ENCODE data around the gene ZNF583.
A peak's percentile ranks its signal among the peaks of the same experiment; 100 is the strongest.

Gene ZNF583

DNA sequence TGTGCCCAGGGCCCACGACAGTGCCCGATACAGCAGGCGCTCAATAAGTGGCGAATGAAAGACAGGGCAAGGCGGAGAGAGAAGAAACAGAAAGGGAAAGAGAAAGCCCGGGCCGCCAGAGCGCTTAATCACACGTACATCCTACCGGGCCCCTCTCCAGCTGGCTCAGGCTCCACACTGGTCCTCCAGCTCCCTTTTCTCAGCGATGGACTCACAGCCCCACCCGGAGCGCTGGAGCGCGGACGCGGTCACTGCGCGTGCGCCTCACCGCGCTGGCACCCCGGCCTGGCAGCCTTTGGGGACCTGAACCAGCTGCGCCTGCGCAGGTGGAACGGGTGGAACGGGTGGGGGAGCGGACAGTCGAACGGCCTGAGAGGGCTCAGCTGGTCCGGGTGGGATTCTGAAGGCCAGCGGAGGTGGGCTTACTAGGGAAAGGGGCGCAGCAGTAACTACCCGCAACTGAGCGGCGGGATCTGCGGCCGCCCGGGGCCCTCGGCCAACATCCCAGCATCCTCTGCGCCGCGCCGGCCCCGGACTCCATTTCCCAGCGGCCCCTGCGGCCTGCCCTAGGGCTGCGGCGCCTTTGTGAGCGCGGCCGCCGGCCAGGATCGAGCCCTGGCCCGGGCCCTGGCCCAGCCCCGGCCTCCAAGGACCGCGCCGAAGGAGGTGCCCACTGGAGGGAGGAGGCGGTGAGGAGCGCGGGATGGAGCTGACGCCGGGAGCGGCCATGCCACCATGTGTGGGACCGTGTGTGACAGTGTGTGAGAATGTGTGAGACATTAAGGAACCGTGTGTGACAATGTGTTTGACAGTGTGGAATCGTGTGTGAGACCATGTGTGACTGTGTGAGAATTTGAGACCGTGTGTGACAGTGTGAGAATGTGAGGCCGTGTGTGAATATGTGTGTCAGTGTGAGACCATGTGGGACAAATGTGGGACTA lies at the start of gene ZNF583:
TSS of gene ZNF583 (plus strand) at position 569 of the 941 bp plus-strand sequence. CDS start 2,783 bp downstream, outside the sequence.
- DNase-seq: peak; percentile 89

DNA sequence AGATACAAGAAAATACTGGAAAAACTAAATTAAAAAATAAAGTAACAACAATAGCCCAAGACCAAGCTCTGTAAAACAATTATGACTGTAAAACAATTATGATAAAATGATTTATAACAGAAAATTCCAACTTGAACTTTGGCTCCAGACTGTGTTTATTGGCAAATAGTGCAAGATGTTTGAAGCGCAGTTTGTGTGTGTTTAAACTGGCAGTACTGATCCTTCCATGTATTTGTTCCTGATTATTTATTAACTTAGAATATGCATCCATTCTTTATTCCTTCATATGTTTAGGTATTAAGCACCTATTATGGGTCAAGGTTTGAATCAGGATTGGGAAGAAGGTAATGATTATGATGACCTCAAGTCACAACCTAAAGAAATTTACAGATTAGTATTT lies 48.6 kb upstream of the ZNF583 start:
- DNase-seq: no peak

DNA sequence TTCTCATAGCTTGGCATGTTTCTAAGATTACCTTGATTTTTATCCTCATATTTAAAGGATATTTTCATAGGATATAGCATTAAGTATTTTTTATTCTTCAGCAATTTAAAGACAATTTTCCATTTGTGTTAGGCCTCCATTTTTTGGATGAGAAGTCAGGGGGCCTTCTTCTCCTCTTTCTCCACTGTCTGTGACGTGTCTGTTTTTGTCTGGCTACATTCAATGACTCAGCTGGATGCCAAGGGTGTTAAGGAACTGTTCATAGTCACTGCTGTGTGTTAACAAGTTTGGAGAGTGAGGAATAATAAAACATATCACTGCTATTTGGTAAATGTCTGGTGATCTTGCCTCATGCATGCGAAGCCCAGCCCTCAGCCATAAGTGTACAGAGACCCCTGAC lies 47.2 kb upstream of the ZNF583 start:
- no peak for DNase-seq

DNA sequence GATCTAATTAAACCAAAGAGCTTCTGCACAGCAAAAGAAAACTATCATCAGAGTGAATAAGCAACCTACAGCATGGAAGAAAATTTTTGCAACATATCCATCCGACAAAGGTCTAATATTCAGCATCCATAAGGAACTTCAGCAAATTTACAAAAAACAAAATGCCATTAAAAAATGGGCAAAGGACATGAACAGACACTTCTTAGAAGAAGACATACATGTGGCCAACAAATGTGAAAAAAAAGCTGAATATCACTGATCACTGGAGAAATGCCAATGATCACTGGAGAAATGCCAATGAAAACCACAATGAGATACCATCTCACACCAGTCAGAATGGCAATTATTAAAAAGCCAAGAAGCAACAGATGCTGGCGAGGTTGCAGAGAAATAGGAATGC lies 43.3 kb upstream of the ZNF583 start:
- no peak for DNase-seq

DNA sequence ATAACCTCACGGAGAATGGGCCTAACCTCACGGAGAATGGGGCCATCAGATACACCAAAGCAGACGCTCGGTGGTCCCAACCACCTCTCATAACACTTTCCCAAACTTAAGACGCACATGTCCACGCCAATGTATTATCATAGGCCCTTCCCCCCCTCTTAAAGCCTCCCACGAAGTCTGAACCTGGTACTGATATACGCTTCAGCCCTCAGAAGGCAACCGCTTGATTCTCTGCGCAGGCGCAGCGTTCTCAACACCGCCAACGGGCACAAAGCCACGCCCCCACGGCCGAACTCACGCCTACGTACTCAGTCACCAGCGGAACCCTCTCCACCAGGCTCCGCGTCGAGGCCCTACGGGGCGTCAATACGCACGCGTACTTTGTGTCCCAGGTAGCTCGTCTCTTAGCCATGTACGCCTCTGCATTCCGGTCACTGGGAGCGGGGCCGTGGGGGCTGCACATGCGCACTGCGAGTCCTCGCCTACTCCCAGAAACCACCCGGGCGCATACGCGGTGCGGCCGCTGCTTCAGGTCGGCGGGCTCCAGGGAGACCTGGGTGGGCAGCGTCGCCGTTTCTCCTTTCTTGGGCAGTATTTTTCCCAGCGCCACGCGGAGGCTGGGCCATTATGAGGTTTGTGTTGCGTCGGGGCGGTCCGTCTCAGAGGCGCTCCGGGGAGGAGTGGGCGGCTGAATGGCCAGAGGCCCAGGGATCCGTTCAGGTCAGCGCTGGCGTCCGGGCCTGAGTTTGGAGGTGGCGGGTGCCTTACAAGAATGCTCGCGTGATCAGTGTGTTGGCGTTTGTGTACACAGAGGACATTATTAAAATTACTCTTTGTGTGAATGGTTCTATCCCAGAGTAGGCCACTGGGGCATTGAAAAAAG lies 36.1 kb upstream of the ZNF583 start:
- DNase-seq: peak; percentile 81

DNA sequence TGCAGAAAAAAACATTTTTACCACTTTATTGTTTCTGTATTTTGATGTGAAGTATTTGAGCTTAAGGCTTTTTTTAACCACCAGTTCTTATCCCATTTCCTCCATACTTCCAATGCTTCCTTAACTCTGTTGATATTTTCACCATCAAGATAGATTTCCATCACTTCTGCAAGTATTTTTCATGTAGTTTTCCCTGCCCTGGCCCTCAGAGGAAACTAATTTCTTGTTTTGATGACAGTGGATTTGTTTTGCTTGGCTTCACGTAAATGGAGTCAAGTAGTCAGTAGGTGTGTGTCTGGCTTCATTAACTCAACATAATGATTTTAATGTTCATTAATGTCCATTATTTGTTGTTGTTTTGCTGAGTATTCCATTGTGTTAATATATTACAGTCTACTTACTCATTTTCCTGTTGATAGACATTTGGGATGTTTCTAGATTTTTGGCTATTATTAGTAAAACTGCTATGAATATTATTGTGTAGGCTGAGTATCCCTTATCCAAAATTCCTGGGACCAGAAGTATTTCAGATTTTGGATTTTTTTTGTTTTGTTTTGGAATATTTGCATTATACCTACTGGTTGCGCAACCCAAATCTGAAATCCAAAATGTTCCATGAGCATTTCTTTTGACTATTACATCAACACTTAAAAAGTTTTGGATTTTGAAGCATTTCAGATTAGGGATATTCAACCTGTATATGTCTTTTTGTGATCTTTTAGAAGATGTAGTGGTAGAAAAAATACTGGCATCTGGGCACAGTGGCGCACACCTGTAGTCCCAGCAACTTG lies 34.1 kb upstream of the ZNF583 start:
- no peak for DNase-seq

DNA sequence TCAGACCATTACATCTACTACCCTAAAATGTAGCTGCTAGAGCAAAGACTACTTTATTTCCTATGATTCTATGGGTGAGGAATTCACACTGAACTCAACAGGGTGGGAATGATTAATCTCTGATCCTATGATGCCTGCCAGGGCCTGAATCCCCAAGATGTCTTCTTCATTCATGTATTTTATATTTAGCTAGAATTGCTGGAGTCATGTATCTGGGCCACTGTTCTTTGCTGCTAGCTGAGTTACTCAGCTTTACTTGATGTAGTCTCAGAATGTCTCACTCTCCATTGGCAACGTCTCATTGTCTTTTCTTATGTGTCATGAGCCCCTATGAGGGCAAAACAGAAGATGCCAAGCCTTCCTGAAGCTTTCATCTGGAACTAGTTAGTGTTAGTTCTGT lies 31.9 kb upstream of the ZNF583 start:
- no peak for DNase-seq

DNA sequence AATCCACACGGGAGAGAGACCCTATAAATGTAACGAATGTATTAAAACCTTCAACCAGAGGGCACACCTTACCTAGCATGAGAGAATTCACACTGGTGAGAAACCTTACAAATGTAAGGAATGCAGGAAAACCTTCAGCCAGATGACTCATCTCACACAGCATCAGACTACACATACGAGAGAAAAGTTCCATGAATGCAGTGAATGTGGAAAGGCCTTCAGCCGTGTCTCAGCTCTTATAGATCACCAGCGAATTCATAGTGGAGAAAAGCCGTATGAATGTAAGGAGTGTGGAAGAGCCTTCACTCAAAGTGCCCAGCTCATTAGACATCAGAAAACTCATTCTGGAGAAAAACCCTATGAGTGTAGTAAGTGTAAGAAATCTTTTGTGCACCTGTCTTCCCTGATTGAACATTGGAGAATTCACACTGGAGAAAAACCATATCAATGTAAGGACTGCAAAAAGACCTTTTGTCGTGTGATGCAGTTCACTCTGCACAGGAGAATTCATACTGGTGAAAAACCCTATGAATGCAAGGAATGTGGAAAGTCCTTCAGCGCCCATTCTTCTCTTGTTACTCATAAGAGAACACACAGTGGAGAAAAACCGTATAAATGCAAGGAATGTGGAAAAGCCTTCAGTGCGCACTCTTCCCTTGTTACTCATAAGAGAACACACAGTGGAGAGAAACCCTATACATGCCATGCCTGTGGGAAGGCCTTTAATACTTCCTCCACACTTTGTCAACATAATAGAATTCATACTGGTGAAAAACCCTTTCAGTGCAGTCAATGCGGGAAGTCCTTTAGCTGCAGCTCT lies 26.8 kb upstream of the ZNF583 start:
- DNase-seq: no peak

DNA sequence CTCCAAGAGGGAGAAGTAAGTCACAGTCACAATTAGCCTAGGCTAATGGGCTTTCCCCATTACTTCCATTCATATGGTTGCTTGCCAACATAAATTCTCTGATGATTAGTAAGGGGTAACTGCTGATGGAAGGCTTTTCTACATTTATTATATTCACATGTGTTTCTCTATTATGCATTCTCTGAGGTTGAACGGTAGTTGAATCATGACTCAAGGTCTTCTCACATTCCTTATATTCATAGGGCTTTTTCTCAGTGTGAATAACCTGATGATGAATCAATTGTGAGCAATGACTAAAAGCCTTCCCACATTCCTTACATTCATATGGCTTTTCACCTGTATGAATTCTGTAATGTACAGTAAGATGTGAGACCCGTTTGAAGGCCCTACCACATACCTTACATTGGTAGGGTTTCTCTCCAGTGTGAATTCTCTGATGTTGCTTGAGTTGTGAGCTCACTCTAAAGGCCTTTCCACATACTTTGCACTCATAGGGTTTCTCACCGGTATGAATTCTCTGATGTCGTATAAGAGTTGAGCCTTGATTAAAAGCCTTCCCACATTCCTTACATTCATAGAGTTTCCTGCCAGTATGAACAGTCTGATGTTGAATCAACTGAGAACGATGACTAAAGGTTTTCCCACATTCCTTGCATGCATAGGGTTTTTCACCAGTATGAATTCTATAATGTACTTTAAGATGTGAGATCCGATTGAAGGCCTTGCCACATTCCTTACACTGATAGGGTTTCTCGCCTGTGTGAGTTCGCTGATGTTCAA lies 20.1 kb upstream of the ZNF583 start:
- DNase-seq: no peak

DNA sequence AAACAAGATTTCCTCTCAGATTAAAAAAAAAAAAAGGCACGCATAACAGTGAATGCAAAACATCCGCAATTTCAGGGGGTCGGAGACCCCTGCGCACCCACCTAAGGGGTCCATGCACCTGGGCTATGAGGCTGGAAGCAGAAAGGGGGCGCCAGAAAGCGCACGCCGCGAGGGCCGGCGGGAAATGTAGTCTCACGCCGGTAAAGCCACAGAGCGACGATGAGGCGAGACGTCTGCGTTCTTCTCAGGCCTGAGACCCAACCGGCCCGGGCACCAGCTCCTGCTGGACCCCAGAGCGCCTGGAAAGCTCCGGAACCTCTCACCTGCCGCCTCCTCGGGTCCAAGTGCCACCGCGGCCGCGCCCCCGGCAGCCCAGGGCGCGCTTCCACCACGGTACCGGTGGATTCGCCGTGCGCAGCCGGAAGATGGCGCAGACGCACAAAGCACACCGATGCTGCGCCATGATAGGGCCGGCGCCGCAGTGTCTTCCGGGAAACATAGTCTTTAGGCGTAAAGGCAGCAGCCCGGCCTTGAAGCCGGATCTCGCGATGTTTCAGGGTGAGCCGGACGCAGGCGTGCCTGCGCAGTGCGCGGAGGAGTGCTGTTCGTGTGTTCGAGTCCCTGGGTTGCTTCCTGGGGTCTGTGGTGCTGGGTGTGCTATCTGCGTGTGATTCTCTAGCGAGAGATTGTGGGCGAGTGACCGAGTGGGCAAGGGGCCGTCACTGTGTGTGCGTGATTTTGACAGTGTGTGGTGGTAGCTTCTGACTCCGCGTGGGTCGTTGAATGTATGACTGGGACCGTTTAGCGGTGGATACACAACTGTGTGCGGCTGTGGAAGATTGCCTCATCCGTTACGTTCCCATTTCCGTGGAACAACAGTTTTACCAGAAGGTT lies 10.8 kb upstream of the ZNF583 start, which contains the start of gene ZNF582:
TSS of gene ZNF582 (minus strand) at position 416 of the 894 bp plus-strand sequence. CDS start 1,782 bp downstream, outside the sequence.
- DNase-seq: peak; percentile 89

DNA sequence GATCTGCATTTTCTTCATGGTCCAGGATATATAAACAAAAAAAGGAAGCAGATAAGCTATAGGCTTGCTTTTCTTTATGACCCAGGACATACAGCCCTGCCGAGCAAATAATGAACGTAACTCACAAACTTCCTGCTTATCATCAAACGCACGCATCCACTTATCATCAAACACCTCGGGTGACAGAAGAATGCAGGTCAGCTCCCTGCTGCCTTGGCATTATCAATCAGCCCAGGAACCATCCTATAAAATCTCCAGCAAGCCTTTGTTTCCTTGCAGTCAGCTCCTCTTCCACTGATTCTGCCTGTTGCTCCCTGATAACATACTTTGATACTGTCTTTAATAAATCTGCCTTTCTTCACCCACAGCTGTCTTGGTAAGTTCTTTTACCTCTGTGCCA lies 5.3 kb upstream of the ZNF583 start:
- no peak for DNase-seq

DNA sequence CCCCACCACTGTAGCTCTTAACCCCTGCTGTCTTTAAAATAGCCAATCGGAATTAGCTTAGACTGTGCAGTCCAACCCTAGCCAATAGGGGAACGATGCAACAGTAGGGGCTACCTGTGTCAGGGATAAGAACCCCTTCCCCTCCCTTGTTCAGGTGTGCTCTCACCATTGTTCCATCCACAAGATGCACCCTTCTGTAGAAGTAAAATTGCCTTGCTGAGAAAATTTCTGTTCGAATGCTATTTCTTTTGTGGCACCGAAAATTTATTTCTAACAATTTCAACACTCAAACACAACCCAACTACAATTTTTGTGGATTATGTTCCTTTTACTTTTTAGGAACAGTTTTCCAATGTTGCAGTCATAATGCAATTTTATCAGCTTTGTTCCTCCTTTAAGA lies 3.6 kb upstream of the ZNF583 start:
- DNase-seq: no peak

DNA sequence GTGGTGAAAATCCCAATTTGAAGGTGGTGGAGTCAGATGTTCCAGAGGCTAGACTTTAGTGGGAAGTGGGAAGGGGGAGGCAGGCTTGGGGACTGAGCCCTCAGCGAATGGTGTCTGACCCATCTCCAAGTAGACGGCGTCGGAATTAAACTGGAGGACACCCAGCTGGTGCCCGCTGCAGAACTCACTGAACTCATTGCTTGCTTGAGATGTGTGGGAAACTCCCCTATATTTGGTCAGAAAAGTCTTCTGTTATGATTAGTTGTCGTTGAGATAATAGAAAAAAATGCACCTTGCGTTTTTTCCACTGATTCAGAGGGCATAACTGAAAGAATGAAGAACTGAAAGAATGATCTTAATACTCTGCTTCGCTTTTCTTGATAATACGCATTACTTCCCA lies 871 bp upstream of the ZNF583 start:
- DNase-seq: no peak

DNA sequence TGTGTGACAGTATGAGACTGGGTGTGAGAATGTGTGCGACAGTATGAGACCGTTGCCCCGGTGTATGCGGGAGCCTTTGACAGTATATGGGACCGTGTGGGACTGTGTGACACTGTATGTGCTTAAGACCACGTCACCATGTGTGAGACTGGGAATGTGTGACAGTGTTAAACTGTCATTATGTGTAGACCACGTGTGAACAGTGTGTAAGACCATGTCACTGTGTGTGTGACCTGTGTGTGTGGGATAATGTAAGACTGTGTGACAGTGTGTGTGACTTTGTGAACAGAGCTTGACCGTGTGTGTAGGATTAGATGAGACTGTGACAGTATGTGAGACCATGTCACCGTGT lies 549 bp downstream of the ZNF583 start:
- DNase-seq: no peak

DNA sequence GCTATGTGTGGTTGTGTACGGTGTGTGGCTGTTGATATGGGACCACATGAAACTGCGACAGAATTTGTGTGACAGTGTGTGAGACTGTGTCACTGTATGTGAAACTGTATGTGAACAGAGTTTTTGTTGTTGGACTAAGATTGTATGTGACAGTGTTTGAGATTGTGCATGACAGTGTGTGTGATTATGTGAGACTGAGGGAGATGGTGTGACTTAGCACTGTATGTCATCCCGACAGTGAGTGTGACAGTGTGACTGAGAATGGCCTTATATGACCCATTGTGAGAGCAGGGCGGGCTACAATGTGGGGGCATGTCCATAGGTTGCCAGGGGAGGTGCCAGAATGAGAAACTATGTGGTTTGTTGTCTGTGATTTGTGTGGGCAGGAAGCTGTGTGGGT lies 930 bp downstream of the ZNF583 start:
- DNase-seq: no peak

DNA sequence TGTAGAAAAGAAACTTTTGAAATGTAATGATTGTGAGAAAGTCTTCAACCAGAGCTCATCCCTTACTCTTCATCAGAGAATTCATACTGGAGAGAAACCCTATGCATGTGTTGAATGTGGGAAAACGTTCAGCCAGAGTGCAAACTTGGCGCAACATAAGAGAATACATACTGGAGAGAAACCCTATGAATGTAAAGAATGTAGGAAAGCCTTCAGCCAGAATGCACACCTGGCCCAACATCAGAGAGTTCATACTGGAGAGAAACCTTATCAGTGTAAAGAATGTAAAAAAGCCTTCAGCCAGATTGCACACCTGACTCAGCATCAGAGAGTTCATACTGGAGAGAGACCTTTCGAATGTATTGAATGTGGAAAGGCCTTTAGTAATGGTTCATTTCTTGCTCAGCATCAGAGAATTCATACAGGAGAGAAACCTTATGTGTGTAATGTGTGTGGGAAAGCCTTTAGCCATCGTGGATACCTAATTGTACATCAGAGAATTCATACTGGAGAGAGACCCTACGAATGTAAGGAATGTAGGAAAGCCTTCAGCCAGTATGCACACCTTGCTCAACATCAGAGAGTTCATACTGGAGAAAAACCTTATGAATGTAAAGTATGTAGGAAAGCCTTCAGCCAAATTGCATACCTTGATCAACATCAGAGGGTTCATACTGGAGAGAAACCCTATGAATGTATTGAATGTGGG lies 19.3 kb downstream of the ZNF583 start:
- no peak for DNase-seq

DNA sequence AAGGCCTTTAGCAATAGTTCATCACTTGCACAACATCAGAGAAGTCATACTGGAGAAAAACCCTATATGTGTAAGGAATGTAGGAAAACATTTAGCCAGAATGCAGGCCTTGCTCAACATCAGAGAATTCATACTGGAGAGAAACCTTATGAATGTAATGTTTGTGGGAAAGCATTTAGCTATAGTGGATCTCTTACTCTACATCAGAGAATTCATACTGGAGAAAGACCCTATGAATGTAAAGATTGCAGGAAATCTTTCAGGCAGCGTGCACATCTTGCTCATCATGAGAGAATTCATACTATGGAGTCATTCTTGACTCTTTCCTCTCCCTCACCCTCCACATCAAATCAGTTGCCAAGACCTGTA lies 19.8 kb downstream of the ZNF583 start:
- DNase-seq: no peak

DNA sequence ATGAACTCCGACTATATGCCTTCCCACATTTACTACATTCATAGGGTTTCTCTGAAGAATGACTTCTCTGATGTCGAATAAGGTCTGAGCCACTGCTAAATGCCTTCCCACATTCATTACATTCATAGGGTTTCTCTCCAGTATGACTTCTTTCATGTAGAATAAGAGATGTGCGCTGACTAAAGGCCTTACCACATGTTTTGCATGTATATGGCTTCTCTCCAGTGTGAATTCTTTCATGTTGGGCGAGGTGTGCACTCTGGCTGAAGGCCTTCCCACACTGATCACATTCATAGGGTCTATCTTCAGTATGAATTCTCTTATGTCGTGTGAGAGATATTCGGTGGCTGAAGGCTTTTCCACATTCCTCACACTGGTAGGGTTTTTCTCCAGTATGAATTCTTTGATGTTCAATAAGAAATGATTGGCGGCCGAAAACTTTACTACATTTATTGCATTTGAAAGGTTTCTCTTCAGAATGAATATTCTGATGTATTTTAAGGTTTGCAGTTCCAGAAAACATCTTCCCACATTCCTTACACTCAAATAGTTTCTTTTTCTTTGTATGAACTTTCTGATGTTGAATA lies 37.2 kb downstream of the ZNF583 start:
- DNase-seq: no peak

DNA sequence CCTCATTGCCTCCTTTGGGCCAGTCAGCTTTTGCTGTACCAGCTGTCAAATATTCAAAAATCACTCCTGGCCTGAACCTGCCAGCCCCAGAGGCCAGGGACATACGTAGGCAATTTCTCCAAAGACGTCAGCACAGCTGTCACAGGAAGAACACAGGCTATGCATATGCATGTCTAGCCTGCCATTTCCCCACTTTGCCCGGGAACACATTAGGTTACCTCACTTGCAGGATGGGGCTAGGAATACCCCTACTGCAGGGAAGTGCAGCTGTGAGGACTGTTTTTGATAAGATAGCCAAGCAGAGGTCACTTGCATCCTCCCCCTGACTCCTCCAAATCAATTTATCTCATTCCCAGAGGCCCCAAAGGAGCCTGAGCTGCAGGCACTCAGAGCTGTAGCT lies 70.2 kb downstream of the ZNF583 start:
- no peak for DNase-seq
